GM23338 (cell line): ENCODE measurements around the gene SRP14. TPM values are rescaled to one million over a fixed set of nuclear protein-coding genes. Genes with fewer than 3 reads are reported as not detected.

ENCODE experiments used
- ATAC-seq: fragments of 200-7000 bp; cut with Tn5 transposase; 3 replicates; pipeline ENCODE4 v1.9.1; 2020
- DNase-seq: peaks from one replicate; pipeline ENCODE4 v3.0.0-alpha.2; 2015; ENCODE audit warnings: low spot score
- H2AFZ ChIP-seq: fragments of 200-600 bp; sonication (generic); 2 replicates; pipeline ENCODE4 v1.8.0; 2016; ENCODE audit warnings: antibody characterized with exemption, mild to moderate bottlenecking, moderate library complexity
- H3F3A ChIP-seq: fragments of 200-600 bp; sonication (generic); replicated peaks from 2 replicates; pipeline ENCODE4 v1.8.0; 2017; ENCODE audit warnings: antibody characterized with exemption, mixed run types, low read depth
- H3K27ac ChIP-seq: fragments of 200-600 bp; sonication (generic); 2 replicates; pipeline ENCODE4 v1.6.1; 2016; ENCODE audit warnings: low read depth
- H3K27me3 ChIP-seq: fragments of 200-600 bp; sonication (generic); 2 replicates; pipeline ENCODE4 v1.8.0; 2016; ENCODE audit warnings: mild to moderate bottlenecking, mixed run types, moderate library complexity; ENCODE audit not compliant: insufficient read depth
- H3K36me3 ChIP-seq: fragments of 200-600 bp; sonication (generic); 2 replicates; pipeline ENCODE4 v1.8.0; 2016; ENCODE audit warnings: mild to moderate bottlenecking; ENCODE audit not compliant: insufficient read depth
- H3K4me1 ChIP-seq: fragments of 200-600 bp; sonication (generic); 2 replicates; pipeline ENCODE4 v1.8.0; 2016; ENCODE audit warnings: mild to moderate bottlenecking, moderate library complexity; ENCODE audit not compliant: insufficient read depth
- H3K4me2 ChIP-seq: fragments of 200-600 bp; sonication (generic); 2 replicates; pipeline ENCODE4 v1.7.1; 2017; ENCODE audit warnings: mixed run types
- H3K4me3 ChIP-seq: fragments of 200-600 bp; sonication (generic); 2 replicates; pipeline ENCODE4 v1.6.1; 2016; ENCODE audit warnings: mixed run types
- H3K79me2 ChIP-seq: fragments of 200-600 bp; sonication (generic); replicated peaks from 2 replicates; pipeline ENCODE4 v1.8.0; 2017; ENCODE audit warnings: mild to moderate bottlenecking; ENCODE audit not compliant: insufficient read depth
- H3K9me2 ChIP-seq: fragments of 200-600 bp; sonication (generic); 2 replicates; pipeline ENCODE4 v1.8.0; 2017; ENCODE audit not compliant: insufficient read depth
- H4K20me1 ChIP-seq: fragments of 200-600 bp; sonication (generic); replicated peaks from 2 replicates; pipeline ENCODE4 v1.8.0; 2017; ENCODE audit warnings: mild to moderate bottlenecking; ENCODE audit not compliant: insufficient read depth
- H3K27ac Mint-ChIP-seq: 2 replicates; pipeline ENCODE4 v1.8.0; 2020; ENCODE audit warnings: inconsistent platforms, mild to moderate bottlenecking, moderate library complexity, mixed read lengths
- H3K27me3 Mint-ChIP-seq: 3 replicates; pipeline ENCODE4 v1.8.0; 2022; ENCODE audit warnings: low read depth, mild to moderate bottlenecking, moderate library complexity, mixed read lengths, inconsistent platforms; ENCODE audit not compliant: insufficient read depth, poor library complexity
- H3K36me3 Mint-ChIP-seq: 3 replicates; pipeline ENCODE4 v1.8.0; 2021; ENCODE audit warnings: low read depth, mild to moderate bottlenecking, inconsistent platforms, moderate library complexity, mixed read lengths
- H3K4me1 Mint-ChIP-seq: 3 replicates; pipeline ENCODE4 v1.8.0; 2020; ENCODE audit warnings: mild to moderate bottlenecking, inconsistent platforms, mixed read lengths
- H3K4me3 Mint-ChIP-seq: 3 replicates; pipeline ENCODE4 v1.8.0; 2021; ENCODE audit warnings: moderate library complexity, mild to moderate bottlenecking, inconsistent platforms, mixed read lengths
- H3K9me3 Mint-ChIP-seq: 3 replicates; pipeline ENCODE4 v1.8.0; 2020; ENCODE audit warnings: moderate library complexity, mild to moderate bottlenecking, inconsistent platforms, mixed read lengths
- CREB1 ChIP-seq: fragments of 250-450 bp; sonication (Bioruptor Pico); IDR thresholded peaks from 2 replicates; pipeline ENCODE4 v1.5.0; 2020; ENCODE audit warnings: low read depth, mild to moderate bottlenecking, moderate library complexity
- CTCF ChIP-seq, 2 experiments: fragments of 200-600 bp in 1 of 2; sonication (generic) in 1 of 2; conservative IDR thresholded peaks; 2 replicates each; pipeline versions ENCODE4 v1.5.1 to v1.6.1; 2016 to 2017; ENCODE audit warnings: antibody characterized with exemption in 2 of 2, low read depth in 2 of 2, mild to moderate bottlenecking in 2 of 2, moderate library complexity in 1 of 2
- ETS1 ChIP-seq: IDR thresholded peaks from 2 replicates; pipeline ENCODE4 v1.6.1; 2016; ENCODE audit warnings: antibody characterized with exemption
- EZH2 ChIP-seq: fragments of 200-600 bp; sonication (generic); IDR thresholded peaks from one replicate; pipeline ENCODE4 v1.8.0; 2017; ENCODE audit warnings: antibody characterized with exemption, mild to moderate bottlenecking, low read depth; ENCODE audit not compliant: unreplicated experiment
- EZH2phosphoT487 ChIP-seq: fragments of 200-600 bp; sonication (generic); IDR thresholded peaks from one replicate; pipeline ENCODE4 v1.8.1; 2018; ENCODE audit warnings: antibody characterized with exemption; ENCODE audit not compliant: unreplicated experiment
- JUNB ChIP-seq: IDR thresholded peaks from one replicate; pipeline ENCODE4 v1.6.1; 2016; ENCODE audit warnings: antibody characterized with exemption; ENCODE audit not compliant: unreplicated experiment
- POLR2AphosphoS5 ChIP-seq: IDR thresholded peaks from 2 replicates; pipeline ENCODE4 v1.6.1; 2016; ENCODE audit warnings: antibody characterized with exemption, low read depth
- REST ChIP-seq: IDR thresholded peaks from one replicate; pipeline ENCODE4 v1.6.1; 2018; ENCODE audit warnings: antibody characterized with exemption; ENCODE audit not compliant: unreplicated experiment
- STAT1 ChIP-seq: IDR thresholded peaks from one replicate; pipeline ENCODE4 v1.6.1; 2016; ENCODE audit warnings: antibody characterized with exemption; ENCODE audit not compliant: unreplicated experiment
- ZNF331 ChIP-seq: fragments of 250-450 bp; sonication (Bioruptor Pico); IDR thresholded peaks from 2 replicates; pipeline ENCODE4 v1.5.0; 2020; ENCODE audit warnings: low read depth, mild to moderate bottlenecking, moderate library complexity
- polyA plus RNA-seq: library from polyadenylated mRNA; unstranded; fragments of >200 nt; fragmentation: Nextera tagmentation; extraction: Ambion mirVana; gene quantifications from 2 replicates; pipeline ENCODE4 v1.2.1, GENCODE V29; 2016
- total RNA-seq: library from RNA; depleted of rRNA; stranded (reverse); fragments of >200 nt; shearing (Covaris generic); gene quantifications from 2 replicates; pipeline ENCODE4 v1.2.3, GENCODE V29; 2014

The SRP14 gene
- total and polyA plus RNA-seq, 2 experiments from 2014 or later: 249 to 1,412 TPM

- ATAC-seq: no peak
- no peak for DNase-seq
- peaks cover 6% of the 10 kb centered on the region for H3K4me1 ChIP-seq
- no peaks in the 10 kb centered on the region for H3K79me2 ChIP-seq
- no peak overlapping the region for H3K4me3 Mint-ChIP-seq
- no peak overlapping the region for H3K27ac ChIP-seq
- H3K4me1 Mint-ChIP-seq: peaks cover 33% of the 10 kb centered on the region
- TF ChIP-seq JUNB: no peak
- TF ChIP-seq EZH2phosphoT487: no peak
- no peak for TF ChIP-seq ETS1
- TF ChIP-seq CREB1 (CRISPR knock-in tag): no peak
- no peak for TF ChIP-seq REST
- no peak for TF ChIP-seq ZNF331 (CRISPR knock-in tag)
- no peak for TF ChIP-seq CTCF (conservative IDR thresholded peaks at IDR 0.05; ENCODE audit: low read depth in 2 of 2)
- no peak for TF ChIP-seq POLR2AphosphoS5
- TF ChIP-seq EZH2: no peak
- no peak for TF ChIP-seq STAT1
- H4K20me1 ChIP-seq: no peaks in the 10 kb centered on the region
- H3K36me3 Mint-ChIP-seq: no peaks in the 10 kb centered on the region
- H3K27me3 ChIP-seq: no peaks in the 10 kb centered on the region
- H3K27me3 Mint-ChIP-seq: peaks cover 4% of the 10 kb centered on the region
- no peak overlapping the region; the same call in 1 of the 2 replicates for H3K27ac Mint-ChIP-seq
- H3K36me3 ChIP-seq: no peaks in the 10 kb centered on the region
- H3K4me3 ChIP-seq: no peak overlapping the region
- H3K9me3 Mint-ChIP-seq: no peaks in the 10 kb centered on the region
- H3K4me2 ChIP-seq: no peak overlapping the region
- no peak overlapping the region for H2AFZ ChIP-seq
- H3K9me2 ChIP-seq: no peaks in the 10 kb centered on the region
- H3F3A ChIP-seq: 0 out of 2 replicates have a peak, but pooled peaks cover 10% of the 10 kb centered on the region
These were observed 16.8 kb upstream of the SRP14 start for GRCh38 chr15:40055576-40056293.
